Mesenteric fat pad (tissue), 1 donor: ENCODE data around the gene KDM8. TPM values are rescaled to one million over a fixed set of nuclear protein-coding genes. Genes with fewer than 3 reads are reported as not detected.
A peak's percentile ranks its signal among the peaks of the same experiment; 100 is the strongest.
"Not testable (repeated sequence)": the region's sequence is repeated elsewhere in the genome, so short reads cannot be mapped to it uniquely, and the experiment has no call there.

Experiments used
- DNase-seq: peaks from one replicate; pipeline ENCODE4 v3.0.0-alpha.2; 2020; ENCODE audit warnings: low spot score
- total RNA-seq: library from RNA; stranded (reverse); fragmentation: NEBNext Ultra II Directional; extraction: Animal tissue kit (Norgen Biotek cat#: 25700); gene quantifications from one replicate; pipeline ENCODE4 v1.2.1, GENCODE V29; 2021
- donor health status: DM: yes; HTN: yes; CAD: no.

KDM8 gene
- total RNA-seq, 1 donor from 2014 or later = 3.5 TPM

- DNase-seq = no peak
Observed at GRCh38 chr16:27190316-27190871, 12.9 kb upstream of the KDM8 start.

GRCh38 chr16:27191352-27191924 lies 11.9 kb upstream of the KDM8 start:
- DNase-seq = no peak

GRCh38 chr16:27193300-27193990 lies 9.9 kb upstream of the KDM8 start:
- DNase-seq = no peak

- DNase-seq = no peak
Observed at GRCh38 chr16:27195076-27195741, 8.1 kb upstream of the KDM8 start.

GRCh38 chr16:27195941-27196595 lies 7.3 kb upstream of the KDM8 start:
- DNase-seq = no peak

- DNase-seq = no peak
Observed at GRCh38 chr16:27197004-27197403, 6.3 kb upstream of the KDM8 start.

- no peak for DNase-seq
Observed at GRCh38 chr16:27198451-27199234, 4.7 kb upstream of the KDM8 start.

GRCh38 chr16:27199235-27199586 lies 4.1 kb upstream of the KDM8 start:
- DNase-seq = no peak

GRCh38 chr16:27199736-27200135 lies 3.6 kb upstream of the KDM8 start:
- DNase-seq = no peak

GRCh38 chr16:27200914-27201313 lies 2.4 kb upstream of the KDM8 start:
- not testable (repeated sequence) for DNase-seq

GRCh38 chr16:27202923-27203506 lies 311 bp upstream of the KDM8 start:
- DNase-seq = peak; percentile 96

- no peak for DNase-seq
Observed at GRCh38 chr16:27204312-27204915, 1.1 kb downstream of the KDM8 start.

GRCh38 chr16:27205423-27206065 lies 2.2 kb downstream of the KDM8 start:
- DNase-seq = no peak

GRCh38 chr16:27207121-27207520 lies 3.8 kb downstream of the KDM8 start:
- not testable (repeated sequence) for DNase-seq

- no peak for DNase-seq
Observed at GRCh38 chr16:27208081-27208680, 4.9 kb downstream of the KDM8 start.

GRCh38 chr16:27208796-27209195 lies 5.5 kb downstream of the KDM8 start:
- DNase-seq = no peak

- DNase-seq = no peak
Observed at GRCh38 chr16:27209591-27209990, 6.3 kb downstream of the KDM8 start.

- DNase-seq = no peak
Observed at GRCh38 chr16:27210174-27210573, 6.8 kb downstream of the KDM8 start.

GRCh38 chr16:27211026-27211425 lies 7.7 kb downstream of the KDM8 start:
- no peak for DNase-seq
